Pancreas (tissue), 10 donors: ENCODE data around the gene NECTIN4. TPM values are rescaled to one million over a fixed set of nuclear protein-coding genes. Genes with fewer than 3 reads are reported as not detected.

Source experiments
- ATAC-seq, 4 donors: fragments of 200-7000 bp; cut with Tn5 transposase; one replicate each; pipeline versions ENCODE4 v1.8.0 to v1.9.1; 2020; ENCODE audit warnings: mild to moderate bottlenecking in 4 of 4, moderate library complexity in 4 of 4
- DNase-seq, 6 donors: peaks; one replicate each; pipeline ENCODE4 v3.0.0-alpha.2; 2020
- FAIRE-seq: peaks from 2 replicates; lab custom pipeline; 2012; peaks lifted over from hg19 to GRCh38; lab: Jason Lieb, UNC
- H3K27ac ChIP-seq, 4 donors: fragments of 200-600 bp; sonication (generic); 1 replicate in 3 of 4; 2 replicates in 1 of 4; pipeline versions ENCODE4 v1.5.0 to v1.8.0; 2020
- H3K27me3 ChIP-seq, 4 donors: fragments of 200-600 bp; one replicate each; pipeline ENCODE4 v1.8.0; 2021
- H3K36me3 ChIP-seq, 3 donors: fragments of 200-600 bp; sonication (generic) in 1 of 3; one replicate each; pipeline versions ENCODE4 v1.5.0 to v1.8.0; 2020 to 2021
- H3K4me1 ChIP-seq, 3 donors: fragments of 200-600 bp; one replicate each; pipeline ENCODE4 v1.8.0; 2021
- H3K4me3 ChIP-seq, 4 donors: fragments of 200-600 bp; sonication (generic) in 2 of 4; one replicate each; pipeline versions ENCODE4 v1.5.0 to v1.8.0; 2020 to 2021
- H3K9me3 ChIP-seq, 4 donors: fragments of 200-600 bp; one replicate each; pipeline ENCODE4 v1.8.0; 2021
- CTCF ChIP-seq, 4 donors: fragments of 200-600 bp; sonication (generic) in 3 of 4; IDR thresholded peaks; one replicate each; pipeline versions ENCODE4 v1.5.0 to v1.8.0; 2021; ENCODE audit warnings: antibody characterized with exemption in 4 of 4
- WGBS, 2 donors: extraction: QIAGEN DNeasy Blood & Tissue Kit; methylation state at CpG; one replicate each; pipeline ENCODE4 v1.1.7; 2013; 5-methylcytosine and 5-hydroxymethylcytosine counted together
- intact Hi-C, 3 donors: fragments of 100-400 bp; cut with DNase I; formaldehyde crosslinking; loops; one replicate each; pipeline versions ENCODE4 v1.11.1 to v1.14.2; 2022
- polyA plus RNA-seq, 2 donors: library from polyadenylated mRNA; stranded (reverse); fragments of 200-250 nt; gene quantifications; one replicate each; pipeline ENCODE4 v1.2.3, GENCODE V29; 2013
- total RNA-seq, 6 donors: library from RNA; stranded (reverse); fragmentation: NEBNext Ultra II Directional in 4 of 6; extraction: Animal tissue kit (Norgen Biotek cat#: 25700) in 4 of 6; gene quantifications; one replicate each; pipeline versions ENCODE4 v1.2.1 to v1.2.4, GENCODE V29; 2021 to 2023
- donor health status: healthy with polysubstance abuse.
- donor health status: DM: no; HTN: no; CAD: no; lungs with moderate emphysema.
- donor health status: DM: no; HTN: no; CAD: no.
- donor health status: control.
- donor health status: control.
- donor health status: Bipolar disorder and iron deficiency.
- donor health status: DM: yes; HTN: yes; CAD: no.
- donor health status: DM: no; HTN: no; CAD: no.
- donor health status: DM: no; HTN: no; CAD: no.
- donor health status: DM: yes; HTN: yes; CAD: no.

Gene NECTIN4
- total and polyA plus RNA-seq, 8 donors: 1.7 to 9.3 (median 3.1) TPM

GRCh38 chr1:161091796-161092507, 2.6 kb upstream of the NECTIN4 start:
- 88 to 95% methylated on average over 7 of the region's 7 CpGs for WGBS, 2 donors
- H3K4me1 ChIP-seq: peaks cover 0 to 15% (median 14%) of the 10 kb centered on the region in 3 donors
- no peak for TF ChIP-seq CTCF (IDR thresholded peaks at IDR 0.05)
- no peak for FAIRE-seq
- ATAC-seq: no peak
- H3K36me3 ChIP-seq: no peaks in the 10 kb centered on the region
- no peak overlapping the region for H3K4me3 ChIP-seq
- peak in 1 of 6 donors; percentile 8 for DNase-seq
- no peaks in the 10 kb centered on the region for H3K9me3 ChIP-seq
- intact Hi-C loops: loop anchor here in 1 of 3 donors (10.0 kb wide), 1 partner anchor 97 kb away; no protein-coding TSS in a partner anchor
- H3K27ac ChIP-seq: no peak overlapping the region
- no peaks in the 10 kb centered on the region for H3K27me3 ChIP-seq

GRCh38 chr1:161091093-161091492, 1.7 kb upstream of the NECTIN4 start:
- no peak for FAIRE-seq
- peak in 1 of 6 donors; percentile 22 for DNase-seq
- no peak overlapping the region for H3K27ac ChIP-seq
- H3K4me1 ChIP-seq: peaks cover 0 to 19% (median 14%) of the 10 kb centered on the region in 3 donors
- H3K27me3 ChIP-seq: no peaks in the 10 kb centered on the region
- H3K4me3 ChIP-seq: no peak overlapping the region
- H3K36me3 ChIP-seq: no peaks in the 10 kb centered on the region
- ATAC-seq: no peak
- no peak for TF ChIP-seq CTCF (IDR thresholded peaks at IDR 0.05)
- intact Hi-C loops: loop anchor here in 1 of 3 donors (10.0 kb wide), 1 partner anchor 96 kb away; no protein-coding TSS in a partner anchor
- H3K9me3 ChIP-seq: no peaks in the 10 kb centered on the region
- WGBS, 2 donors: 82 to 87% methylated on average over 5 of the region's 5 CpGs

- H3K36me3 ChIP-seq: no peaks in the 10 kb centered on the region
- H3K9me3 ChIP-seq: no peaks in the 10 kb centered on the region
- H3K27me3 ChIP-seq: no peaks in the 10 kb centered on the region
- no peak overlapping the region for H3K4me3 ChIP-seq
- ATAC-seq (no peak), DNase-seq (no peak), FAIRE-seq (no peak)
- 78 to 79% methylated on average over 3 of the region's 3 CpGs for WGBS, 2 donors
- H3K27ac ChIP-seq: no peak overlapping the region
- peaks cover 0 to 19% (median 14%) of the 10 kb centered on the region in 3 donors for H3K4me1 ChIP-seq
- TF ChIP-seq CTCF (IDR thresholded peaks at IDR 0.05): no peak
- intact Hi-C loops: loop anchor here in 1 of 3 donors (10.0 kb wide), 1 partner anchor 96 kb away; no protein-coding TSS in a partner anchor
These were observed 1.3 kb upstream of the NECTIN4 start for GRCh38 chr1:161090617-161091016.

- no peak for TF ChIP-seq CTCF (IDR thresholded peaks at IDR 0.05)
- peak overlapping the region; percentile 17 to 88 (median 64) for H3K27ac ChIP-seq
- ATAC-seq: peak in 1 of 4 donors; percentile 4
- intact Hi-C loops: loop anchor here in 1 of 3 donors (10.0 kb wide), 1 partner anchor 95 kb away; no protein-coding TSS in a partner anchor
- H3K4me1 ChIP-seq: peaks cover 0 to 19% (median 14%) of the 10 kb centered on the region in 3 donors
- no peaks in the 10 kb centered on the region for H3K9me3 ChIP-seq
- 94% methylated on average over 5 of the region's 5 CpGs for WGBS, 2 donors
- no peaks in the 10 kb centered on the region for H3K27me3 ChIP-seq
- FAIRE-seq: no peak
- no peak for DNase-seq
- H3K4me3 ChIP-seq: no peak overlapping the region
- H3K36me3 ChIP-seq: no peaks in the 10 kb centered on the region
These were observed 580 bp upstream of the NECTIN4 start for GRCh38 chr1:161089938-161090337.
